Activated T-helper 1 cell treated with anti-CD3 and anti-CD28 coated beads, Interleukin-12 subunit alpha, Interleukin-12 subunit beta, Interleukin-2, Interleukin-4 antibody, amounts not matched to agents 30 ng/mL and 10 ng/mL and 1 ng/mL, durations not matched to agents 14 hours and 24 hours and 36 hours (primary cell): ENCODE measurements around the gene P2RX1. TPM values are rescaled to one million over a fixed set of nuclear protein-coding genes. Genes with fewer than 3 reads are reported as not detected.

Source experiments
- DNase-seq: peaks from one replicate; pipeline ENCODE4 v3.0.0; 2021; ENCODE audit warnings: low spot score
- H3K27ac Mint-ChIP-seq: one replicate; pipeline ENCODE4 v1.8.0; 2021; ENCODE audit warnings: mild to moderate bottlenecking, mixed read lengths
- H3K27me3 Mint-ChIP-seq: one replicate; pipeline ENCODE4 v1.8.0; 2022; ENCODE audit warnings: mild to moderate bottlenecking, moderate library complexity, mixed read lengths; ENCODE audit not compliant: insufficient read depth
- H3K36me3 Mint-ChIP-seq: one replicate; pipeline ENCODE4 v1.8.0; 2021; ENCODE audit warnings: low read depth, mixed read lengths
- H3K4me1 Mint-ChIP-seq: one replicate; pipeline ENCODE4 v1.8.0; 2021; ENCODE audit warnings: low read depth, mixed read lengths
- H3K4me3 Mint-ChIP-seq: one replicate; pipeline ENCODE4 v1.8.0; 2021; ENCODE audit warnings: mild to moderate bottlenecking, moderate library complexity, mixed read lengths
- H3K9me3 Mint-ChIP-seq: one replicate; pipeline ENCODE4 v1.8.0; 2021; ENCODE audit warnings: mixed read lengths
- intact Hi-C: fragments of 100-400 bp; cut with micrococcal nuclease; formaldehyde crosslinking; loops from one replicate; pipeline ENCODE4 v1.15.1; 2024
- total RNA-seq: library from RNA; stranded (reverse); gene quantifications from 2 replicates; pipeline ENCODE4 v1.2.3, GENCODE V29; 2022

The P2RX1 gene
- total RNA-seq, 1 donor from 2014 or later: 0.13 TPM

DNA sequence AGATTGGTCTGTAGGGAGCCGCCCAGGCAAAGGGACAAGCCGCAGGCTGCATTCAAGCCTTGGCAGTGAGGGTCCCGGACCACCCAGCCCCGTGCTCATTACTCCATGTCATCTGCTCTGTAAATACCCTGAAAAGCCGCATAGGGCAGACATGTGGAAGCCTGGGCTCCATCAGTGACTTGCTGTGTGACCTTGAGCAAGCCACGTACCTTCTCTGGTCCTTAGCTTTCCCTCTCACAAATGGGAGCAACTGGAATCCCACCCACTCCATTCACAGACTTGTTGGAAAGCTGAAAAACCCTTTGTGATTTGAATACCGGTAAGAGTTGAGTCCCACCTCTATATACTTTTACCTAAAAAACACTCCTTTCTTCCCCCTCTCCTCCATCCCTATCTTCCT lies 35.3 kb downstream of the P2RX1 start:
- no peaks in the 10 kb centered on the region for H3K9me3 Mint-ChIP-seq
- no peaks in the 10 kb centered on the region for H3K27me3 Mint-ChIP-seq
- intact Hi-C loops: no loop called here
- peaks cover 2% of the 10 kb centered on the region for H3K36me3 Mint-ChIP-seq
- no peak for DNase-seq
- no peak overlapping the region for H3K4me3 Mint-ChIP-seq
- H3K27ac Mint-ChIP-seq: no peak overlapping the region
- H3K4me1 Mint-ChIP-seq: peaks cover under 1% of the 10 kb centered on the region

DNA sequence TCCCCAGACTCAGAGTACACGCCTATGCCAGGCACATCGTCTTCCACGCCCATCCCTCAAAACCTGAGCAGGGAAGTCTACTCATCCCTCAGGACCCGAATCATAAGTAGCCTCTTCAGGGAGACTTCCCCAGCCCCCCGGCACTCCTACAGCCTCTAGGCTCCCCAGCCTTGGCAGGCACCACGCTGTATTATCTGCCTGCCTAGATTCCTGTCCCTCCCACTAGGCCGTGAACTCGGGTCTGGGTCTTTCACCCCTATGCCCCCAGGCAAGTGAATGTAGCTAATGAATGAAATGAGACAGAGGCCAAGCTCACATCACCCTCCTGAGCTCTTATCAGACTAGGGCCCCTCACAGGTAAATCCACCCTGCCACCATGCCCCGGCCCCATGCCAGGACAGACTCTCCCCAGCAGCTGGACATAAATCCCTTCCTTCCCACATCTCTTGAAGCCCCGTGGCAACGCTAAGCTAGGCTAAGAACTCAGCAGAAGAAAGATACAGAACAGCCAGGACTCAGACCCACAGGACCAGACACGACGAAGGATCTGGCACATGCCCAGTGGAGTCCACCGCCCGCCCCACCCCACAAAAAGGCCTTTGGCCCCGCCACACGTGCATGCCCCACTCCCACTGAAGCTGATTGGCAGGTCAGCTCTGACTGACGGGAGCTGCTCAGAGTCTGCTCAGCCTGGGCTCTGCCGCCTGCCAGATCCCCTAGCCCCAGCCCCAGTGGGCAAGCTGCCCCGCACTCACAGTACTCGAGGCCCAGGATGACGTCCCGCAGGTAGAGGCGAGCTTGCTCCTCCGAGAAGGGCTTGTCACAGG lies 36.5 kb downstream of the P2RX1 start:
- Mint-ChIP-seq H3K36me3 (peaks cover 2% of the 10 kb centered on the region), H3K4me1 (no peaks in the 10 kb centered on the region), H3K27ac (no peak overlapping the region), H3K27me3 (no peaks in the 10 kb centered on the region), H3K4me3 (no peak overlapping the region), H3K9me3 (no peaks in the 10 kb centered on the region)
- no peak for DNase-seq
- intact Hi-C loops: no loop called here

DNA sequence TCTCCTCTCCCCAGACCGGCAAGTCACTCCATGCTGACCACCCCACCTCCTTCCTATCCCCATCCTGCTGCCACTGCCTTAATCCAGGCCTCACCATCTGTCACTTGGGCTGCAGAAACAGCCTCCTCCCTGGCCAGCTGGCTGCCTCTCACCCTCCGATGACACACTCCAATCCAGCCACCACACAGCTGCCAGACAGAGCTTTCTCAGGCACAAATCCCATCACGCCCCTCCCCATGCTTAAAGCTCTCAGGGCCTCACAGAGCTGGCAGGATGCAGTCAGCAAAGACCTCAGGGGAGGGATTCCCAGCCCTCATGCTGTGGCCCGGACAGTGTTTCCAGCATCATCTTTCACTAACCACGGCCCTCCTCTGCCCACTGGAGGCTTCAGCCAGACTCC lies 37.1 kb downstream of the P2RX1 start:
- intact Hi-C loops: no loop called here
- H3K4me3 Mint-ChIP-seq: no peak overlapping the region
- no peaks in the 10 kb centered on the region for H3K4me1 Mint-ChIP-seq
- no peaks in the 10 kb centered on the region for H3K9me3 Mint-ChIP-seq
- no peaks in the 10 kb centered on the region for H3K27me3 Mint-ChIP-seq
- peak overlapping the region; percentile 52 for H3K27ac Mint-ChIP-seq
- DNase-seq: no peak
- peaks cover 2% of the 10 kb centered on the region for H3K36me3 Mint-ChIP-seq

DNA sequence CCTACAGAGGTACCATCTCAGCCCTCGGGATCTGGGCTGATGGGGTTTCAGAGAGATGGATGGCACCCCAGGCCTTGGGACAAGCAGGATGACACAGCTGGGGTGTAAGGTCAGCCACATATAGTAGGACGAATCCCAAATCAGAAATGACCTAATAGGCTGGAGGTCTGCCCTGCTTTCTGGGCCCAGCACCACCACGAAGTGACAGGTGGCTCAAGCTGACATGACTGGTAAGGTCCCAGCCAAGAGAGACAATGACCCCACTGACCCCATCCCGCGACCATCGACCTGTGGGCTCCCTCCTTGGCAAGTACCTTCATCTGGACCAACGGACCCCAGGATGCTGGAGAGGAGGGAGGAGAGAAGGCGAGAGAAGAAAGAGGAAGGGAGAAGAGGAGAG lies 39.0 kb downstream of the P2RX1 start:
- Mint-ChIP-seq H3K4me1 (no peaks in the 10 kb centered on the region), H3K9me3 (no peaks in the 10 kb centered on the region)

DNA sequence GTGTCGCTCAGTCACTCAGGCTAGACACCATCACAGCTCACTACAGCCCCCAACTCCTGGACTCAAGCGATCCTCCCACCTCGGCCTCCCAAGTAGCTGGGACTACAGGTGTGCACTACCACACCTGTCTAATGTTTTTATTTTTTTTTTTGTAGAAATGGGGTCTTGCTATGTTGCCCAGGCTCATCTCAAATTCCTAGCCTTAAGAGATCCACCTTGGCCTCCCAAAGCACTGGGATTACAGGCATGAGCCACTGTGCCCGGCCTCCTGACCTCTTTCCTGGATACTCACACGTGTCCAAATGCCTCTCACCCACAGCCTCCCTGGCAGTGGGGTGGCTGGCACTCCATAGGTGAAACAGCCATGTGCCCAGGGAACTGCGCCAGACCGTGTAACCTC lies 40.9 kb downstream of the P2RX1 start:
- H3K9me3 Mint-ChIP-seq: no peaks in the 10 kb centered on the region
- no peak for DNase-seq
- intact Hi-C loops: no loop called here
- peaks cover 8% of the 10 kb centered on the region for H3K36me3 Mint-ChIP-seq
- H3K27me3 Mint-ChIP-seq: no peaks in the 10 kb centered on the region
- no peak overlapping the region for H3K27ac Mint-ChIP-seq
- H3K4me3 Mint-ChIP-seq: no peak overlapping the region
- peaks cover 8% of the 10 kb centered on the region for H3K4me1 Mint-ChIP-seq

More for the DNA sequence above, 39.0 kb downstream of the P2RX1 start:
- DNase-seq: no peak
- no peaks in the 10 kb centered on the region for H3K27me3 Mint-ChIP-seq
- H3K36me3 Mint-ChIP-seq: peaks cover 4% of the 10 kb centered on the region
- no peak overlapping the region for H3K27ac Mint-ChIP-seq
- intact Hi-C loops: no loop called here
- no peak overlapping the region for H3K4me3 Mint-ChIP-seq

DNA sequence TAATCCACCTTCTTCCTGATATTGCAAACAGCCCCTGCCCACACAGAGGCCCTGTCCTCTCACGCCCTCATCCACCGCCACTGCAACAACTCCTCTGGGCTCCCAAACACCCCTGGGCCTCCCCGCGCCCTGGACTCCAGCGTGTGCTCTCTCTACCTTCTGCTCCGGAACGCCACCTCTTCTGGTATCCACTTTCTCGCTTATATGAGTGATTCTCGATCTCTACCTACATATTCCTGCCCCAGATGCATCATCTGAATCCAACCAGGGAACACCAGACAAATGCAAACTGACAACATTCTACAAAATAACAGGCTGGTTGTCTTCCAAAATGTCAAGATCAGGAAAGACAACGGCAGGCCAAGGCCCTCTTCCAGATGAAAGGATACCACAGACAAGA lies 42.4 kb downstream of the P2RX1 start:
- Mint-ChIP-seq H3K36me3 (peaks cover 8% of the 10 kb centered on the region), H3K27ac (no peak overlapping the region), H3K9me3 (no peaks in the 10 kb centered on the region), H3K4me1 (peaks cover 8% of the 10 kb centered on the region), H3K27me3 (no peaks in the 10 kb centered on the region), H3K4me3 (no peak overlapping the region)
- no peak for DNase-seq
- intact Hi-C loops: no loop called here

DNA sequence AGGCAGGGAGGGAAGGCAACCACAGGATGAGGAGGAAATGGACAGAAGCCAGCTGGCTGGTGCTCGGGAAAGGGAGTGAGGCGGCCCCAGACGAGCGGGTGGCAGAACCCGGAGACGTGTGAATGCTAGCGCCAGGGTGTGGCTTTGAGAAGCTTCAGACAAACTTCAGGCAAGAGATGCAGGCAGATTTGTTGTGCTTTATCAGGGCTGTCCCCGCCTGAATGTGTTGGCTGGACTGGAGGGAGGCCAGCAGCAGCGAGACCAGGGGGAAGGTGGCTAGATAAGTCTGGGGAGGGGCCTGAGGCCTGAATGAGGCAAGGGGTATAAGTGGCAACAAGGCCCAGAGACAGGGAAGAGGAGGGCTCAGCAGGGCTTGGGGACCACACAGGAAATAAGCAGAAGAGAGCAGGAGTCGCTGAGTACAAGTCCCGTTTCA lies 45.4 kb downstream of the P2RX1 start:
- peaks cover 8% of the 10 kb centered on the region for H3K36me3 Mint-ChIP-seq
- H3K27ac Mint-ChIP-seq: peak overlapping the region; percentile 85
- H3K4me3 Mint-ChIP-seq: peak overlapping the region; percentile 42
- H3K9me3 Mint-ChIP-seq: no peaks in the 10 kb centered on the region
- intact Hi-C loops: no loop called here
- no peak for DNase-seq
- H3K27me3 Mint-ChIP-seq: no peaks in the 10 kb centered on the region
- peaks cover 8% of the 10 kb centered on the region for H3K4me1 Mint-ChIP-seq

DNA sequence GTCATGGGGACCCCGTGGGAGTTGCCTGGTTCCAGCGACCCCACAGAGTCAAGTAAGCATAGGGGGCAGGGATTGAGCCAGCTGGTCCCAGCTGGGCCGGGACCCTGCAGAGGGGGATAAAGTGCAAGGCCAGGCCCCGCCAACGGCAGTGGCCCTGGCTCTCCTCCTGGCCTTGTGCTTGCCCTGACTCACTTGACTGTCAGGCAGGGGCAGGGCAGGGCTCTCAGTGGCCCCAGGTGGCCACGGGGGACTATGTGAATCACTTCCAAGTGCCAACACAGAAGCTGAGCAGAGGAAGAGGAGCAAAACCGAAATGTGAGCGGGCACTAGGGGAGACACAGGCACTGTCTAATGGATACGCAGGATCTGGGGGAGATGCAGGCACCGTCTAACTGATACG lies 48.7 kb downstream of the P2RX1 start:
- peaks cover 4% of the 10 kb centered on the region for H3K36me3 Mint-ChIP-seq
- DNase-seq: no peak
- H3K9me3 Mint-ChIP-seq: no peaks in the 10 kb centered on the region
- no peaks in the 10 kb centered on the region for H3K27me3 Mint-ChIP-seq
- no peak overlapping the region for H3K27ac Mint-ChIP-seq
- intact Hi-C loops: no loop called here
- peaks cover 8% of the 10 kb centered on the region for H3K4me1 Mint-ChIP-seq
- H3K4me3 Mint-ChIP-seq: no peak overlapping the region

DNA sequence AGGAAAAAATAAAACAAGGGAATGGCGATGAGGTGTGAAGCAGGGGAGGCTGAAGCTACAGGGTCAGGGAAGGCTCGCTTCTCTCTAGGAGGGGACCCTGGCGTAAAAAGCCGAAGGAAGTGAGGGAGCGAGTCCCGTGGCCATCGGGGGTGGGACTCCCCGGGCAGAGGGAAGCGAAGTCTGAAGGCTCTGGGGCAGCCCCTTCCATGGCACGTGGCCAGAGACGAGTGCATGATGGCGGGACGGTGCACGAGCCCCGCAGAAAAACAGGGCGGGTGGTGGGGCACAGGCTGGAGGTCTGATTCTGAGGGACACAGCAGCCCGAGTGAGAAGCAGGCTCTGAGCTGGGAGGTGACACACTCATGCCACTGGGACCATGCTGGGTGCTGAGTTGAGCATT lies 49.2 kb downstream of the P2RX1 start:
- intact Hi-C loops: no loop called here

DNA sequence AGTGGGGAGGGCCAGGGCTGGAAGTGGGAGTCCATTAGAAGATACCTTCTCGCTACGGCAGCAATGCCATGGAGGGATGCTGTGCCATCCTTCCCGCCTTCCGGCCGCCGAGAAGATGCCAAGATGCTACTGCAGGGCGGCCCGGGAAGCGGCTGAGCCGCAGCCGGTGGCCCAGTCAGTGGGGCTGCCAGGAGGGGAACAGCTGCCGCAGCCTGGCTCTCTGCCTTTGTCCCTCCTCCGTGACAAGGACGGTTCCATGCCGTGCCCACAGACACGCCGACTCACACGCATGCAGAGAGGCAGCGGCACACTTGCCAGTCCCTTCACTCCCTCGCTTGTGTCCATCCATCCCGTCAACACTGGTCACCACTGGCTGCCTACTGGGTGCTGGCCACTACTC lies 50.0 kb downstream of the P2RX1 start:
- no peak for DNase-seq
- Mint-ChIP-seq H3K9me3 (no peaks in the 10 kb centered on the region), H3K4me3 (no peak overlapping the region), H3K4me1 (peaks cover 8% of the 10 kb centered on the region), H3K36me3 (peaks cover 4% of the 10 kb centered on the region), H3K27ac (no peak overlapping the region), H3K27me3 (no peaks in the 10 kb centered on the region)
- intact Hi-C loops: no loop called here

More for the DNA sequence above, 49.2 kb downstream of the P2RX1 start:
- H3K36me3 Mint-ChIP-seq: peaks cover 4% of the 10 kb centered on the region
- no peaks in the 10 kb centered on the region for H3K27me3 Mint-ChIP-seq
- H3K27ac Mint-ChIP-seq: no peak overlapping the region
- DNase-seq: no peak
- H3K4me3 Mint-ChIP-seq: no peak overlapping the region
- peaks cover 8% of the 10 kb centered on the region for H3K4me1 Mint-ChIP-seq
- H3K9me3 Mint-ChIP-seq: no peaks in the 10 kb centered on the region

DNA sequence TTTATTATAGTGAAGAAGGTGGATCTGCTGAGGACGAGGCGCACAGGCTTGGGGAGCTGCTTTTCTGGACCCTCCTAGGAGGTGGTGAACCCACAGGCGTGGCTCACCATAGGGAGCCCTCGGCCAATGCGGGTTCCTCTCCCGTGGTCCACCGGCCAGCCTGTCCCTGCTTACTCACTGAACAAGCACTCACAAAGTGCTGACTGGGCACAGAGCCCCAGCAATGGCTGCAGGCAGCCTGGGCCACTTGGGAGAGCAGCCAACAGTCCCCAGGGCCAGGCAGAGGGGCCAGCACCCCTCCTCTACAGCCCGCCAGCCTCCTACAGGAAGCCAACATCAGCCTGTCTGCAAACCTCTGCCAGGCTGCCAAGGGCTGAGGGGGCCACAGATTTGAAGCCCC lies 51.1 kb downstream of the P2RX1 start:
- no peak for DNase-seq
- H3K36me3 Mint-ChIP-seq: no peaks in the 10 kb centered on the region
- no peaks in the 10 kb centered on the region for H3K4me1 Mint-ChIP-seq
- H3K27ac Mint-ChIP-seq: no peak overlapping the region
- intact Hi-C loops: no loop called here
- H3K4me3 Mint-ChIP-seq: no peak overlapping the region
- H3K9me3 Mint-ChIP-seq: no peaks in the 10 kb centered on the region
- H3K27me3 Mint-ChIP-seq: no peaks in the 10 kb centered on the region

DNA sequence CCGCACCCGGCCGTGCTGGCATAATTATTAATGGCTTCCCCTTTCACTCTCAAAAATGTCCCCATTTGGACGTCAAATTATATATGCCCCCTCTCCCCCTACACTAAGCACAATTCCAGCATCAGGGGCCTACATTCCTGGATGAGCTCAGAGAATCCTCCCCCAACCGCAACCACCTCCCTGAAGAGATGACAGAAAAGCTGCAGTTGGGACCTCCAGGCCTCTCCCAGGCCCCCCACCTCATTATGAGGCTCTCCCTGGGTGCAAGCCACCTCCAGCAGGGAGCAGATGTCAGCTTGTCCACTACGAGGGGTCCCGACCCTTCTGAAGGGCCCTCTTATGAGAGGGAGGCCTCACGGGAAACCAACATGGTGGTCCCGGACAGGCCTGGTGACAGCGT lies 51.7 kb downstream of the P2RX1 start:
- no peak overlapping the region for H3K4me3 Mint-ChIP-seq

DNA sequence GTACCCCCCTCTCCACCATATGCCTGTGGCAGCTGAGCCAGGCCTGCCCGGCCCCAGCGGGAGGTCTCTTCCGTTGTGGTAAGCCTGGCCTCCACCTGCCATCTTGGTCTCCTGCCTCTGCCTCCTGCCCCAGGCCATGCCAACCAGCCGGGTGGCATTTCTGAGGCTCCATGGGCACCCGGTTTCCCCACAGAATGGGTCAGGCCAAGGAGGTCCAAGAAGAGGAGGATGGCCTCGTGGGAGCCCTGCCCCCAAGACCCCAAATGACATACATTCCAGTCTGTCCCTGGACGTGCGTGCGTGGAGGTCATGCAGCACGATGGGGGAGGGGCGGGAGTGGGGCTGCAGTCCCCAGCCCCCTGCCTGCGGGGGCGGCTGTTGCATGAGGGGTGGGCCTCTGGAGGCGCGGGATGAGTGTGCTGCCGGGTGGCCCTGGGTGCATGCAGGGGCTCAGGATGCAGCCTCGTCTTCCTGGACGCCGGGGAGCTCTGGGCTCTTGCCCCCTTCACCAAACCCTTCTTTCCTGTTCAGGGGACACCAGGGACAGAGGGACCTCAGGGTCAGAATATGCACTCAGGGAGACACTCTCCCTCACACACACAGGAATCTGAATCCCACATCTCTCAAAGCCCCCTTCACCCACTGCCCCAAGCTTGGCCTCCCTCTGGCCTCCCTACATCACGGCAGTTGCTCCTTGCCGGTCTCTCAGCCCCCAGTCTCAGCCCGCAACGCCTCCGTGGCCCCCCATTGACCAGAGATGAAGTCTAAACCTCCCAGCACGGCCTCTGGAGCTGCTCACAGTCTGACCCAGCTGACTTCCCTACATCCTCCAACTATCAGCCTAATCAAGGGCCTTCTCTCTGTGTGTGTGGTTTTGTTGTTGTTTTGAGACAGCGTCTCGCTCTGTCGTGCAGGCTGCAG lies 54.2 kb downstream of the P2RX1 start:
- intact Hi-C loops: loop anchor here (2.0 kb wide), 1 partner anchor 53 kb away; no protein-coding TSS in a partner anchor
- H3K4me1 Mint-ChIP-seq: no peaks in the 10 kb centered on the region
- H3K4me3 Mint-ChIP-seq: no peak overlapping the region
- H3K27ac Mint-ChIP-seq: no peak overlapping the region
- H3K9me3 Mint-ChIP-seq: no peaks in the 10 kb centered on the region
- H3K36me3 Mint-ChIP-seq: no peaks in the 10 kb centered on the region
- no peaks in the 10 kb centered on the region for H3K27me3 Mint-ChIP-seq
- no peak for DNase-seq

More for the DNA sequence above, 51.7 kb downstream of the P2RX1 start:
- intact Hi-C loops: no loop called here
- Mint-ChIP-seq H3K27ac (no peak overlapping the region), H3K27me3 (no peaks in the 10 kb centered on the region), H3K9me3 (no peaks in the 10 kb centered on the region), H3K36me3 (no peaks in the 10 kb centered on the region), H3K4me1 (no peaks in the 10 kb centered on the region)
- DNase-seq: no peak
